ENCODE data around the gene CYP27A1.

DNA sequence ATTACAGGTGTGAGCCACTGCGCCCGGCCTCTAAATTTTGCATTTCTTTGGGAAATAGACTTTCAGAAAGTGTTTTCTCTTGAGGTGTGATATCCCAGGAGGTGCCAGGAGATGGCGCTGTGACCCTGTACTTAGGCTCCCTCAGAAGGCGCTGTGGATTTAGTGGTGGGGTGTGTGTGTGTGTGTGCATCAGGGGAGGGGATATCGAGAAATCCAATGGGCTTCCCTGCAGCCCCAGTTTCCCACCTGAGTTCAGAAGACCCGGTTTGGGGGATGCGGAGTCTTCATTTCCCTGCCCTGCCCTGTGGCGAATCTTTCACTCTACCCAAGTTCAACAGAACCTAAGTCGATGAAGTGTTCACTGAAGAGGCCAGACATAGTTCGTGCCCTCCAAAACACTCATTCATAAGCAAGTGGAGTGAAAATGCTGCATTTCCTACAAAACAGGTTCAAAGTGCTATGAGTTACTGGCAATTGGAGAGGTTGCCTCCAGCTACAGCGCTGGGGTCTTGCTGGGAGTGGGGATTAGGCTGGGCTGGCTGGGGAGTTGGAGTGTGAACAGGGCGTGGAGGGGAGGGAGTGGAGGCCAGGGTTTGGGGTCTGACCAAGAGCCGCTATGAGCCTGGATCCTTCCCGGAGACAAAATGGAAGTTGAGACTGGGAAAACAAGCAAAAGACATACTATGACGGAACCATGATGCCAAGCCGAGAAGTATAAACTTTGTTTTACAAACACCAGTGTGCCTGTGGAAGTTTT, 71.1 kb downstream of the CYP27A1 start:
- TF ChIP-seq CREB1 (IDR thresholded peaks at IDR 0.05) (no peak), CREB1 (CRISPR knock-in tag; IDR thresholded peaks at IDR 0.05) (no peak), POLR2A (conservative IDR thresholded peaks at IDR 0.05) (no peak), KLF10 (CRISPR knock-in tag; IDR thresholded peaks at IDR 0.05) (no peak), SMARCE1 (IDR thresholded peaks at IDR 0.05) (no peak), POLR2AphosphoS5 (IDR thresholded peaks at IDR 0.05; ENCODE audit: control insufficient read depth, insufficient read depth, low read depth, low read length) (no peak)
- TF ChIP-seq, protein P1, sequence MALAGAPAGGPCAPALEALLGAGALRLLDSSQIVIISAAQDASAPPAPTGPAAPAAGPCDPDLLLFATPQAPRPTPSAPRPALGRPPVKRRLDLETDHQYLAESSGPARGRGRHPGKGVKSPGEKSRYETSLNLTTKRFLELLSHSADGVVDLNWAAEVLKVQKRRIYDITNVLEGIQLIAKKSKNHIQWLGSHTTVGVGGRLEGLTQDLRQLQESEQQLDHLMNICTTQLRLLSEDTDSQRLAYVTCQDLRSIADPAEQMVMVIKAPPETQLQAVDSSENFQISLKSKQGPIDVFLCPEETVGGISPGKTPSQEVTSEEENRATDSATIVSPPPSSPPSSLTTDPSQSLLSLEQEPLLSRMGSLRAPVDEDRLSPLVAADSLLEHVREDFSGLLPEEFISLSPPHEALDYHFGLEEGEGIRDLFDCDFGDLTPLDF (CRISPR knock-in tag; IDR thresholded peaks at IDR 0.05), result no peak

Measured in K562 (cell line).